SH-SY5Y (cell line): Measurements from ENCODE around the gene PPP3CA.

Experiments used
- GATA2 ChIP-seq: IDR thresholded peaks from 2 replicates; pipeline ENCODE4 v1.6.1; 2011; ENCODE audit warnings: mild to moderate bottlenecking, low read depth, low read length
- GATA3 ChIP-seq: IDR thresholded peaks from 2 replicates; pipeline ENCODE4 v1.6.1; 2011; ENCODE audit warnings: low read depth, mild to moderate bottlenecking, low read length, moderate library complexity

GRCh38 chr4:101232074-101232776, 115.1 kb downstream of the PPP3CA start:
- TF ChIP-seq GATA2, result no peak
- no peak for TF ChIP-seq GATA3
